AG04450 (cell line): ENCODE data around the gene EBF3. TPM values are rescaled to one million over a fixed set of nuclear protein-coding genes. Genes with fewer than 3 reads are reported as not detected.
A peak's percentile ranks its signal among the peaks of the same experiment; 100 is the strongest.

Experiments
- CTCF ChIA-PET: fragments of 300-600, 350-600 bp; formaldehyde crosslinking; extraction: SDS; loops from one replicate; lab custom pipeline; 2022; ENCODE audit warnings: antibody characterized with exemption, inconsistent platforms; lab: Charles Lee
- POLR2A ChIA-PET: fragments of 350-600 bp; formaldehyde crosslinking; extraction: SDS; loops from one replicate; lab custom pipeline; 2021; ENCODE audit warnings: antibody characterized with exemption, inconsistent platforms; lab: Yijun Ruan, JAX
- DNase-seq: peaks from one replicate; pipeline ENCODE4 v3.0.0-alpha.2; 2011; ENCODE audit warnings: low read depth, low spot score
- H3K27ac ChIP-seq: one replicate; pipeline ENCODE4 v1.5.1; 2012; ENCODE audit warnings: low read depth, low read length, control low read depth
- H3K27me3 ChIP-seq: one replicate; pipeline ENCODE4 v1.6.0; 2012; ENCODE audit warnings: low read length; ENCODE audit not compliant: control insufficient read depth, insufficient read depth
- H3K4me3 ChIP-seq: 2 replicates; pipeline ENCODE4 v1.5.1; 2011; ENCODE audit warnings: mild to moderate bottlenecking, low read depth, low read length, control low read depth
- H3K9me3 ChIP-seq: 2 replicates; pipeline ENCODE4 v1.5.1; 2012; ENCODE audit warnings: low read length; ENCODE audit not compliant: control insufficient read depth, insufficient read depth
- polyA plus RNA-seq: library from polyadenylated mRNA; depleted of rRNA; stranded (reverse); fragments of >200 nt; gene quantifications from 2 replicates; pipeline ENCODE4 v1.2.3, GENCODE V29; 2011
- TF ChIP-seq, protein P1 (sequence below): IDR thresholded peaks from 2 replicates; pipeline ENCODE4 v1.5.1; 2011; ENCODE audit warnings: low read depth, low read length, control low read depth, inconsistent platforms

The EBF3 gene
- polyA plus RNA-seq, 1 experiment: 0.01 TPM

DNA sequence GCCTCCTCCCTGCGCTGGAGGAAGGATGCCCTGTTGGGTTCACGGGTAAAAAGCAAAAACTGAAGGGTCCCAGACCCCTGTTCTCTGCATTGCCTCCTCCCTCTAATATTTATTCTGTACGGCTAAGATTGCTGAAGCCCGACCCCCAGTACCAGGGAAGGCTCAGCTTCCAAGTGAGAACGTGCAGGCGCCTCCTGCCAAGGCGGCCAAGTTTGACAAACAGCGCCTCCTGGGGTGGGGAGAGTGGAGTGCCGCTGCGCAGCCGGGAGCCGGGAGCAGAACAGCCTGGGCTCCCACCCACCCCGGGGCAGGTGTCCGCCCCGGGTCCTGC, 4.7 kb upstream of the EBF3 start:
- Histone ChIP-seq H3K9me3 (peaks cover 4% of the 10 kb centered on the region; the same call in 1 of the 2 replicates), H3K27me3 (peaks cover 76% of the 10 kb centered on the region), H3K4me3 (no peak overlapping the region), H3K27ac (no peak overlapping the region)
- POLR2A ChIA-PET: no interaction called here
- CTCF ChIA-PET: no interaction called here
- TF ChIP-seq, protein P1, sequence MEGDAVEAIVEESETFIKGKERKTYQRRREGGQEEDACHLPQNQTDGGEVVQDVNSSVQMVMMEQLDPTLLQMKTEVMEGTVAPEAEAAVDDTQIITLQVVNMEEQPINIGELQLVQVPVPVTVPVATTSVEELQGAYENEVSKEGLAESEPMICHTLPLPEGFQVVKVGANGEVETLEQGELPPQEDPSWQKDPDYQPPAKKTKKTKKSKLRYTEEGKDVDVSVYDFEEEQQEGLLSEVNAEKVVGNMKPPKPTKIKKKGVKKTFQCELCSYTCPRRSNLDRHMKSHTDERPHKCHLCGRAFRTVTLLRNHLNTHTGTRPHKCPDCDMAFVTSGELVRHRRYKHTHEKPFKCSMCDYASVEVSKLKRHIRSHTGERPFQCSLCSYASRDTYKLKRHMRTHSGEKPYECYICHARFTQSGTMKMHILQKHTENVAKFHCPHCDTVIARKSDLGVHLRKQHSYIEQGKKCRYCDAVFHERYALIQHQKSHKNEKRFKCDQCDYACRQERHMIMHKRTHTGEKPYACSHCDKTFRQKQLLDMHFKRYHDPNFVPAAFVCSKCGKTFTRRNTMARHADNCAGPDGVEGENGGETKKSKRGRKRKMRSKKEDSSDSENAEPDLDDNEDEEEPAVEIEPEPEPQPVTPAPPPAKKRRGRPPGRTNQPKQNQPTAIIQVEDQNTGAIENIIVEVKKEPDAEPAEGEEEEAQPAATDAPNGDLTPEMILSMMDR: peak; percentile 48
- DNase-seq: no peak

DNA sequence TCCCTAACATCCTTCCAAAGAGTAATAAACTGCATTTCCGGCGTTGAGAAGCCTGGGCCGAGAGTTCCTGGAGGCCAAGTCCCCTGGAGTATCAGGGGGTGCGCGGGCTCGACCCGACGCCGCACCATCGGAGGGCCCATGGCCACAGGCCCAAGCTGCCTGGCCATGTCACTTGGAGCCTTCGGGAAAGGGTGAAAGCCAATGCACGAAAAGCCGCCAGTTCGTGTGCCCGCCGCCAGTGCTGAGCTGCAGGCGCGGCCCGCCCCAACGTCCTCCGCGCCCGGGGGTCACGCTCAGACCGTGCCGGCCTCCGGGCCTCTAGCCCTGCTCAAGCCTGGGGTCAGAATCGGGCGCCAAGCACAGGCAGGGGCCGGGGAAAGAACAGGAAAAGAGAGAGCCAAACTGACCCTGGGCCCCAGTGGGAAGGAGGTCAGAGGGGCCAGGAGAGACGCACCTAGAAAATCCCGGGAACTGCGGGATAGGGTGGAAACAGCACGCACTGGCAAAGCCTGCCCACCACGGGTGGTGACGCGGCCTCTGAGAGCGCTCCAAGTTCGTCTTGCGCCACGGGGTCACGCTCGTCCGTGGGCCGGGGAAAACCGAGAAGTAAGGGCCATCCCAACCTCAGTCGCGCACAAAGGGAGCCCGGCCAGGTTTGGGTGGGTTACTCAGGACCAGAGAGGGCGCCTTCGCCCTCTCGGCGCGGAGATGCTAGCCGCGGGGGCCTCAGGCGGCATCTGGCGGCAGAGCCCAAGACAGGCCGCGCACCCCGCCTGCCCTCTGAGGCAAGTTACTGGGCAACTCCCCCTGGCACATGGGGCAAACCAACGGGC, 4.2 kb upstream of the EBF3 start:
- H3K9me3 ChIP-seq: peaks cover 4% of the 10 kb centered on the region; the same call in 1 of the 2 replicates
- TF ChIP-seq, protein P1: no peak
- peaks cover 74% of the 10 kb centered on the region for H3K27me3 ChIP-seq
- POLR2A ChIA-PET: no interaction called here
- H3K27ac ChIP-seq: no peak overlapping the region
- no peak for DNase-seq
- CTCF ChIA-PET: no interaction called here
- no peak overlapping the region for H3K4me3 ChIP-seq

DNA sequence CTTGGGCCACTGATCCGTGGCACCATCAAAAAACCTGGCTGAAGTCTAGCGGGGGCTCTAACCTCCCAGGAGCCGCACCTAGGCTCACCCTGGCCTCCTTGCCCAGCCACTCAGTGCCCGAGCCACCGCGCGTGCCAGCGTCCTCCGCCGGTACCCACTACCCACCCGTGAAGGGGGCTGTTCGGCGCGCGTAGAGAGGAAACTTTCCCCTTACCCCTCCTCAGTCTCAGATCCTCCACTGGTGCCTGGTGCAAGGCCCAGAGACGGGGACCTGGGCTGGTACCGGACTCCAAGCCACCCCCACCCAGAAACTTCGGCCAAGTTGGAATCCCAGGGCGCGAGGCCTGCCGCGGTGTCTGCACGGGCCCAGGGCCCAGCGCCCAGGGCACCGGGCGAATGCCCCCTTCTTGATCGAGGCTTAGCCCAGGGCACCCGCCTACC, 3.5 kb upstream of the EBF3 start:
- CTCF ChIA-PET: no interaction called here

DNA sequence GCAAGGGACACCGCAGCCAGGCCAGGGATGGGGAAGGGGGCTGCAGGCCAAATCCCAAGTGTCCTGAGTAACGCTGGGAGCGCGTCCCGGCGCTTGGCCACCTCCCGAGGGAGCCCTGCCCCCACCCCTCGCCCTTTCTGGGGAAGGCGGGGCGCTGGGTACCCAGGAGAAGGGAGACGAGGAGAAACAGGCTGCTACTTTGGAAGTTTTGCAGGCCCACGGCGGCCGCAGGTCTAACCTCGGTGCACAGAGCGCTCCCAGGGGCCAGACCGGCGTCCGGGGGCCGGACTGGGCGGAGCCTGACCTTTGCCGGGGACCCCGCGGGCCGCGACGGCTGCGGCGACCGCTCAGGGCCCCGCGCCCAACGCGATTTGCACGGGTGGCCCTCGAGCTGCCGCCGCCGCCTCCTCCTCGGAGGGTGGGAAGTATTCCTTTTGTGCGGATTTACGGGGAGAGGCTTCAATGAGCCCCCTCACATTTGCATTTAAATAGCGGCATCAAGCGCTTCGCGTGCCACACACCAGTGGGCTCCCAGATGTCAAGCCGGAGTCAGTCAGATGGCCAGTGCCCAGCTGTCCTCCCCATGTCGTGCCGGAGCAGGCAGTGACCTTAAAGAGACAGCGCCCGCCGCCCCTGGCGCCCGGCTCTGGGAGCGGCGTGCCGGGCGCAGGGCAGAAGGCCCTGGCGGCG, 3.0 kb upstream of the EBF3 start:
- Histone ChIP-seq H3K27ac (no peak overlapping the region), H3K9me3 (peaks cover 4% of the 10 kb centered on the region; the same call in 1 of the 2 replicates), H3K27me3 (peaks cover 79% of the 10 kb centered on the region), H3K4me3 (no peak overlapping the region)
- TF ChIP-seq, protein P1: no peak
- POLR2A ChIA-PET: no interaction called here
- no peak for DNase-seq
- CTCF ChIA-PET: no interaction called here

More for the DNA sequence above, 3.5 kb upstream of the EBF3 start:
- Histone ChIP-seq H3K4me3 (no peak overlapping the region), H3K27ac (no peak overlapping the region), H3K27me3 (peaks cover 78% of the 10 kb centered on the region), H3K9me3 (peaks cover 4% of the 10 kb centered on the region; the same call in 1 of the 2 replicates)
- POLR2A ChIA-PET: no interaction called here
- TF ChIP-seq, protein P1: no peak
- no peak for DNase-seq
